H9 (cell line): ENCODE measurements around the gene IDH1. TPM values are rescaled to one million over a fixed set of nuclear protein-coding genes. Genes with fewer than 3 reads are reported as not detected.

ENCODE experiments used
- DNase-seq: peaks from one replicate; pipeline ENCODE4 v3.0.0-alpha.2; 2017
- H2AFZ ChIP-seq: one replicate; pipeline ENCODE4 v1.6.1; 2013; ENCODE audit warnings: mild to moderate bottlenecking, low read length, control low read depth, moderate library complexity
- H2AK5ac ChIP-seq: 2 replicates; pipeline ENCODE4 v1.6.1; 2013; ENCODE audit warnings: low read length, control low read depth, mixed read lengths; ENCODE audit not compliant: insufficient read length
- H2BK120ac ChIP-seq: one replicate; pipeline ENCODE4 v1.6.1; 2013; ENCODE audit warnings: low read depth, mild to moderate bottlenecking, low read length, control low read depth, inconsistent platforms; ENCODE audit not compliant: poor library complexity, severe bottlenecking
- H2BK12ac ChIP-seq: 2 replicates; pipeline ENCODE4 v1.6.1; 2013; ENCODE audit warnings: low read length, control low read depth, mixed read lengths, low read depth; ENCODE audit not compliant: insufficient read length
- H2BK15ac ChIP-seq: 2 replicates; pipeline ENCODE4 v1.6.1; 2013; ENCODE audit warnings: low read depth, low read length, control low read depth
- H2BK20ac ChIP-seq: one replicate; pipeline ENCODE4 v1.6.1; 2013; ENCODE audit warnings: low read depth, mild to moderate bottlenecking, low read length, control low read depth, inconsistent platforms; ENCODE audit not compliant: poor library complexity, severe bottlenecking
- H2BK5ac ChIP-seq: 2 replicates; pipeline ENCODE4 v1.6.1; 2013; ENCODE audit warnings: low read length, control low read depth, mixed read lengths; ENCODE audit not compliant: insufficient read length
- H3K14ac ChIP-seq: 2 replicates; pipeline ENCODE4 v1.6.1; 2013; ENCODE audit warnings: low read length, control low read depth; ENCODE audit not compliant: insufficient read depth
- H3K18ac ChIP-seq: 2 replicates; pipeline ENCODE4 v1.6.1; 2013; ENCODE audit warnings: low read depth, mild to moderate bottlenecking, mixed read lengths, low read length, control low read depth; ENCODE audit not compliant: insufficient read length
- H3K23ac ChIP-seq: 2 replicates; pipeline ENCODE4 v1.6.1; 2013; ENCODE audit warnings: low read length, control low read depth, mixed read lengths, low read depth; ENCODE audit not compliant: insufficient read length
- H3K23me2 ChIP-seq: 2 replicates; pipeline ENCODE4 v1.6.1; 2013; ENCODE audit warnings: low read depth, mild to moderate bottlenecking, mixed read lengths, low read length, control low read depth; ENCODE audit not compliant: insufficient read length, poor library complexity, severe bottlenecking
- H3K27ac ChIP-seq: 2 replicates; pipeline ENCODE4 v1.5.1; 2013; ENCODE audit warnings: low read length, control low read depth, mixed read lengths, low read depth; ENCODE audit not compliant: insufficient read length
- H3K27me3 ChIP-seq: 2 replicates; pipeline ENCODE4 v1.6.1; 2013; ENCODE audit warnings: low read length, control low read depth, inconsistent platforms; ENCODE audit not compliant: insufficient read depth
- H3K4ac ChIP-seq: 2 replicates; pipeline ENCODE4 v1.6.1; 2013; ENCODE audit warnings: low read depth, mild to moderate bottlenecking, control low read depth, inconsistent platforms, low read length, moderate library complexity
- H3K4me1 ChIP-seq: 2 replicates; pipeline ENCODE4 v1.6.1; 2013; ENCODE audit warnings: low read length, control low read depth, inconsistent platforms; ENCODE audit not compliant: insufficient read depth
- H3K4me2 ChIP-seq: 2 replicates; pipeline ENCODE4 v1.6.1; 2013; ENCODE audit warnings: low read length, control low read depth, mixed read lengths; ENCODE audit not compliant: insufficient read length, insufficient read depth
- H3K56ac ChIP-seq: 2 replicates; pipeline ENCODE4 v1.6.1; 2013; ENCODE audit warnings: low read depth, mild to moderate bottlenecking, mixed read lengths, low read length, control low read depth; ENCODE audit not compliant: insufficient read length
- H3K79me1 ChIP-seq: 2 replicates; pipeline ENCODE4 v1.6.1; 2013; ENCODE audit warnings: low read depth, mild to moderate bottlenecking, moderate library complexity, low read length, control low read depth, inconsistent platforms; ENCODE audit not compliant: insufficient read depth, poor library complexity, severe bottlenecking
- H3K79me2 ChIP-seq: 2 replicates; pipeline ENCODE4 v1.6.1; 2013; ENCODE audit warnings: low read length, control low read depth, inconsistent platforms; ENCODE audit not compliant: insufficient read depth
- H3K9ac ChIP-seq: 2 replicates; pipeline ENCODE4 v1.6.1; 2013; ENCODE audit warnings: low read length, control low read depth, mixed read lengths; ENCODE audit not compliant: insufficient read length; ENCODE audit errors: extremely low read depth
- H3K9me3 ChIP-seq: one replicate; pipeline ENCODE4 v1.6.1; 2013; ENCODE audit warnings: low read depth, low read length, inconsistent platforms; ENCODE audit not compliant: control insufficient read depth
- H3T11ph ChIP-seq: one replicate; pipeline ENCODE4 v1.6.1; 2013; ENCODE audit warnings: mild to moderate bottlenecking, low read length, control low read depth, inconsistent platforms
- H4K20me1 ChIP-seq: one replicate; pipeline ENCODE4 v1.6.1; 2013; ENCODE audit not compliant: control insufficient read depth, insufficient read length, insufficient read depth
- H4K5ac ChIP-seq: 2 replicates; pipeline ENCODE4 v1.6.1; 2013; ENCODE audit warnings: low read depth, mild to moderate bottlenecking, mixed read lengths, low read length, control low read depth; ENCODE audit not compliant: insufficient read length
- H4K8ac ChIP-seq: replicated peaks from 2 replicates; pipeline ENCODE4 v1.6.1; 2013; ENCODE audit warnings: low read length, control low read depth, mixed read lengths, low read depth; ENCODE audit not compliant: insufficient read length
- H4K91ac ChIP-seq: 2 replicates; pipeline ENCODE4 v1.6.1; 2013; ENCODE audit warnings: low read depth, mild to moderate bottlenecking, moderate library complexity, mixed read lengths, low read length, control low read depth; ENCODE audit not compliant: insufficient read length
- H3K27ac Mint-ChIP-seq, 3 experiments: 2 replicates in 2 of 3; 3 replicates in 1 of 3; pipeline ENCODE4 v1.8.0; 2020 to 2021; ENCODE audit warnings: mixed read lengths in 3 of 3, mild to moderate bottlenecking in 1 of 3, moderate library complexity in 1 of 3
- H3K27me3 Mint-ChIP-seq: 2 replicates; pipeline ENCODE4 v1.8.0; 2021; ENCODE audit warnings: low read depth, mild to moderate bottlenecking, moderate library complexity, mixed read lengths
- H3K36me3 Mint-ChIP-seq, 3 experiments: 2 replicates in 2 of 3; 3 replicates in 1 of 3; pipeline ENCODE4 v1.8.0; 2020 to 2021; ENCODE audit warnings: low read depth in 3 of 3, mixed read lengths in 3 of 3; ENCODE audit not compliant: insufficient read depth in 1 of 3
- H3K4me1 Mint-ChIP-seq, 2 experiments: 2 replicates each; pipeline ENCODE4 v1.8.0; 2020; ENCODE audit warnings: mixed read lengths in 2 of 2
- H3K4me3 Mint-ChIP-seq, 2 experiments: 2 replicates in 1 of 2; 3 replicates in 1 of 2; pipeline ENCODE4 v1.8.0; 2020 to 2021; ENCODE audit warnings: mild to moderate bottlenecking in 2 of 2, mixed read lengths in 2 of 2, moderate library complexity in 1 of 2
- H3K9me3 Mint-ChIP-seq, 2 experiments: 2 replicates in 1 of 2; 3 replicates in 1 of 2; pipeline ENCODE4 v1.8.0; 2020; ENCODE audit warnings: mild to moderate bottlenecking in 2 of 2, mixed read lengths in 2 of 2, moderate library complexity in 1 of 2
- CTCF ChIP-seq: fragments of 200-600 bp; sonication (generic); conservative IDR thresholded peaks from 3 replicates; pipeline ENCODE4 v1.8.0; 2021; ENCODE audit warnings: antibody characterized with exemption, mild to moderate bottlenecking
- WGBS: extraction: QIAGEN DNeasy Blood & Tissue Kit; methylation state at CpG from one replicate; pipeline ENCODE4 v1.1.7; 2013; ENCODE audit warnings: missing lambda C conversion rate, low lambda C conversion rate, mixed read lengths; ENCODE audit not compliant: insufficient read length; ENCODE audit errors: extremely low coverage; 5-methylcytosine and 5-hydroxymethylcytosine counted together
- total RNA-seq: library from RNA; stranded (reverse); gene quantifications from 2 replicates; pipeline ENCODE4 v1.2.1, GENCODE V29; 2021

IDH1 gene
- total RNA-seq, 1 experiment from 2014 or later: 234 TPM

GRCh38 chr2:208285853-208286252 is 31.0 kb upstream of the IDH1 start:
- WGBS: no CpG with 5 or more reads among the region's 4 CpGs
- no peak overlapping the region for H3K23ac ChIP-seq

More at GRCh38 chr2:208285853-208286252, 31.0 kb upstream of the IDH1 start:
- Histone ChIP-seq H2BK12ac (no peak overlapping the region), H3K79me2 (no peaks in the 10 kb centered on the region; the same call in 1 of the 2 replicates), H3K4me2 (no peak overlapping the region), H2BK15ac (no peak overlapping the region), H2BK120ac (no peak overlapping the region), H3K27me3 (no peaks in the 10 kb centered on the region), H3K79me1 (peaks cover 4% of the 10 kb centered on the region), H3K56ac (no peak overlapping the region), H3K23me2 (no peaks in the 10 kb centered on the region), H3K9ac (no peak overlapping the region), H2BK5ac (no peak overlapping the region), H3K4ac (no peak overlapping the region), H4K8ac (no peak overlapping the region), H3K9me3 (no peaks in the 10 kb centered on the region), H3K4me1 (no peaks in the 10 kb centered on the region), H3T11ph (no peak overlapping the region), H3K14ac (no peak overlapping the region), H4K91ac (no peak overlapping the region), H4K5ac (no peak overlapping the region), H3K27ac (no peak overlapping the region), H2BK20ac (no peak overlapping the region), H3K18ac (no peak overlapping the region), H4K20me1 (no peaks in the 10 kb centered on the region), H2AK5ac (no peak overlapping the region), H2AFZ (no peak overlapping the region)
- H3K9me3 Mint-ChIP-seq: peaks cover 2 to 5% of the 10 kb centered on the region in 2 experiments; a peak in 2 of 5 replicates
- H3K4me1 Mint-ChIP-seq: no peaks in the 10 kb centered on the region
- DNase-seq: no peak
- no peak overlapping the region for H3K27ac Mint-ChIP-seq
- H3K36me3 Mint-ChIP-seq: peaks cover 37 to 77% (median 77%) of the 10 kb centered on the region in 3 experiments
- no peak overlapping the region for H3K4me3 Mint-ChIP-seq
- no peaks in the 10 kb centered on the region for H3K27me3 Mint-ChIP-seq
- TF ChIP-seq CTCF: no peak
